GM12878 (cell line): Measurements from ENCODE around the gene RBAK.
"Not testable (repeated sequence)": the region's sequence is repeated elsewhere in the genome, so short reads cannot be mapped to it uniquely, and the experiment has no call there.

Experiments used
- CTCF ChIP-seq, 3 experiments: IDR thresholded peaks in 2 of 3; conservative IDR thresholded peaks in 1 of 3; 2 replicates each; pipeline ENCODE4 v1.5.1; 2011; ENCODE audit warnings: low read depth in 3 of 3, low read length in 3 of 3, mild to moderate bottlenecking in 3 of 3, control low read depth in 2 of 3, moderate library complexity in 2 of 3, inconsistent platforms in 1 of 3, mixed read lengths in 1 of 3; ENCODE audit not compliant: control insufficient read depth in 2 of 3, insufficient read depth in 1 of 3; ENCODE audit errors: extremely low read depth in 1 of 3
- NR2F1 ChIP-seq: fragments of 450-650 bp; conservative IDR thresholded peaks from 2 replicates; pipeline ENCODE4 v1.6.1; 2017; ENCODE audit warnings: mild to moderate bottlenecking
- PAX8 ChIP-seq: fragments of 450-650 bp; IDR thresholded peaks from 2 replicates; pipeline ENCODE4 v1.6.1; 2017; ENCODE audit warnings: mild to moderate bottlenecking, moderate library complexity
- PKNOX1 ChIP-seq: fragments of 450-650 bp; IDR thresholded peaks from 2 replicates; pipeline ENCODE4 v1.6.1; 2016; ENCODE audit warnings: mild to moderate bottlenecking
- POLR2AphosphoS5 ChIP-seq: IDR thresholded peaks from 2 replicates; pipeline ENCODE4 v1.6.1; 2011; ENCODE audit warnings: mild to moderate bottlenecking, low read length, inconsistent platforms
- SUZ12 ChIP-seq: fragments of 200-600 bp; sonication (generic); IDR thresholded peaks from one replicate; pipeline ENCODE4 v1.6.1; 2018; ENCODE audit warnings: antibody characterized with exemption, mild to moderate bottlenecking; ENCODE audit not compliant: unreplicated experiment
- ZSCAN29 ChIP-seq: fragments of 450-650 bp; IDR thresholded peaks from 2 replicates; pipeline ENCODE4 v1.6.1; 2017; ENCODE audit warnings: mild to moderate bottlenecking, moderate library complexity

- TF ChIP-seq PAX8; CTCF (IDR thresholded peaks at IDR 0.05 in 2 of 3, conservative IDR thresholded peaks at IDR 0.05 in 1 of 3; ENCODE audit: control insufficient read depth in 2 of 3, extremely low read depth in 1 of 3, insufficient read depth in 1 of 3, low read depth in 3 of 3, low read length in 3 of 3); NR2F1; SUZ12; PKNOX1; POLR2AphosphoS5; ZSCAN29: not testable (repeated sequence)
These were observed 17.8 kb upstream of the RBAK start for GRCh38 chr7:5027796-5028410.
